Keratinocyte (primary cell): ENCODE data around the gene GKN2. TPM values are rescaled to one million over a fixed set of nuclear protein-coding genes. Genes with fewer than 3 reads are reported as not detected.

ENCODE experiments used
- DNase-seq: peaks from one replicate; pipeline ENCODE4 v3.0.0-alpha.2; 2011; ENCODE audit warnings: low read depth, missing footprints, low spot score
- FAIRE-seq: peaks from 2 replicates; lab custom pipeline; 2011; peaks lifted over from hg19 to GRCh38; lab: Jason Lieb, UNC
- H2AFZ ChIP-seq: 2 replicates; pipeline ENCODE4 v1.6.0; 2012; ENCODE audit warnings: low read length, control low read depth, inconsistent platforms; ENCODE audit not compliant: control insufficient read depth
- H3K27ac ChIP-seq: 2 replicates; pipeline ENCODE4 v1.5.1; 2011; ENCODE audit warnings: low read length; ENCODE audit not compliant: control insufficient read depth, insufficient read depth
- H3K27me3 ChIP-seq: 3 replicates; pipeline ENCODE4 v1.6.0; 2011; ENCODE audit warnings: low read length; ENCODE audit not compliant: control insufficient read depth, insufficient read depth; ENCODE audit errors: extremely low read depth
- H3K36me3 ChIP-seq, 2 experiments: 2 replicates in 1 of 2; 3 replicates in 1 of 2; pipeline ENCODE4 v1.5.1; 2011; ENCODE audit warnings: low read length in 2 of 2, mild to moderate bottlenecking in 1 of 2; ENCODE audit not compliant: control insufficient read depth in 2 of 2, insufficient read depth in 2 of 2; ENCODE audit errors: extremely low read depth in 1 of 2
- H3K4me1 ChIP-seq: 3 replicates; pipeline ENCODE4 v1.5.1; 2011; ENCODE audit warnings: low read length; ENCODE audit not compliant: control insufficient read depth, insufficient read depth; ENCODE audit errors: extremely low read depth
- H3K4me2 ChIP-seq: 3 replicates; pipeline ENCODE4 v1.6.0; 2011; ENCODE audit warnings: low read depth, low read length; ENCODE audit not compliant: control insufficient read depth, insufficient read depth; ENCODE audit errors: extremely low read depth
- H3K4me3 ChIP-seq, 3 experiments: fragments of 200-600 bp in 1 of 3; sonication (generic) in 1 of 3; 2 replicates in 2 of 3; 3 replicates in 1 of 3; pipeline ENCODE4 v1.5.1; 2011 to 2016; ENCODE audit warnings: low read length in 3 of 3, mild to moderate bottlenecking in 3 of 3, control low read depth in 2 of 3, inconsistent platforms in 1 of 3, low read depth in 1 of 3, mixed read lengths in 1 of 3, mixed run types in 1 of 3, moderate library complexity in 1 of 3; ENCODE audit not compliant: control insufficient read depth in 2 of 3, insufficient read depth in 2 of 3; ENCODE audit errors: extremely low read depth in 1 of 3
- H3K79me2 ChIP-seq: 2 replicates; pipeline ENCODE4 v1.6.0; 2012; ENCODE audit warnings: low read length; ENCODE audit not compliant: control insufficient read depth, insufficient read depth
- H3K9ac ChIP-seq: 3 replicates; pipeline ENCODE4 v1.6.0; 2011; ENCODE audit warnings: low read length; ENCODE audit not compliant: control insufficient read depth, insufficient read depth; ENCODE audit errors: extremely low read depth
- H3K9me1 ChIP-seq: 3 replicates; pipeline ENCODE4 v1.6.0; 2011; ENCODE audit warnings: low read length; ENCODE audit not compliant: control insufficient read depth, insufficient read depth; ENCODE audit errors: extremely low read depth
- H3K9me3 ChIP-seq: 2 replicates; pipeline ENCODE4 v1.5.1; 2012; ENCODE audit warnings: low read depth, low read length; ENCODE audit not compliant: control insufficient read depth
- H4K20me1 ChIP-seq: 3 replicates; pipeline ENCODE4 v1.6.0; 2011; ENCODE audit warnings: low read length; ENCODE audit not compliant: control insufficient read depth, insufficient read depth; ENCODE audit errors: extremely low read depth
- EZH2 ChIP-seq: IDR thresholded peaks from one replicate; pipeline ENCODE4 v1.6.1; 2012; ENCODE audit warnings: inconsistent platforms, mild to moderate bottlenecking, low read length, moderate library complexity
- dilution Hi-C: fragments of 300-500 bp; cut with MboI; formaldehyde crosslinking; loops from one replicate; pipeline ENCODE4 v1.7.0; 2020; ENCODE audit warnings: low sequenced_read_pairs; ENCODE audit not compliant: extremely low pct_ligation_motif_present
- polyA plus RNA-seq, 5 experiments: library from polyadenylated mRNA; depleted of rRNA in 3 of 5; stranded (reverse) in 3 of 5; stranded (forward) in 1 of 5; unstranded in 1 of 5; fragments of >200 nt; gene quantifications; 1 replicate in 1 of 5; 2 replicates in 3 of 5; 3 replicates in 1 of 5; pipeline versions ENCODE4 v1.2.1 to v1.2.3, GENCODE V29; 2011 to 2012; ENCODE audit warnings: missing spikeins in 2 of 5, low read depth in 1 of 5, low replicate concordance in 1 of 5
- TF ChIP-seq, protein P1 (sequence below), 3 experiments: IDR thresholded peaks in 1 of 3; conservative IDR thresholded peaks in 1 of 3; optimal IDR thresholded peaks in 1 of 3; 2 replicates in 2 of 3; 3 replicates in 1 of 3; pipeline versions ENCODE3 to v1.5.1; 2011; ENCODE audit warnings: low read length in 3 of 3, mild to moderate bottlenecking in 3 of 3, moderate library complexity in 2 of 3, control low read depth in 1 of 3, inconsistent platforms in 1 of 3; ENCODE audit not compliant: insufficient read depth in 2 of 3; ENCODE audit errors: extremely low read depth in 1 of 3

The GKN2 gene
- polyA plus RNA-seq, 1 donor (not counting 4 experiments of a cell fraction or from before 2014, with no cell fraction given): 0.08 TPM

DNA sequence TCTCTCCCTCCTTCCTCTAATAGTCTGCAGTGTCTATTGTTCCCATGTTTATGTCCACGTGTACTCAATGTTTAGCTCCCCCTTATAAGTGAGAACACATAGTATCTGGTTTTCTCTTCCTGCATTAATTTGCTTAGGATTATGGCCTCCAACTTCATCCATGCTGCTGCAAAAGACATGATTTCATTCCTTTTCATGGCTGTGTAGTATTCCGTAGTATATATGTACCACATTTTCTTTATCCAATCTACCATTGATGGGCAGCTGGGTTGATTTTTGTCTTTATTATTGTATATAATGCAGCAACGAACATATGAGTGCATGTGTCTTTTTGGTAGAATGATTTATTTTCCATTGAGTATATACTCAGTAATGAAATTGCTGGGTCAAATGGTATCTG lies 13.8 kb downstream of the GKN2 start:
- Histone ChIP-seq H3K79me2 (no peaks in the 10 kb centered on the region), H3K27ac (no peak overlapping the region), H3K27me3 (no peaks in the 10 kb centered on the region), H4K20me1 (no peaks in the 10 kb centered on the region), H3K4me2 (no peak overlapping the region), H3K36me3 (no peaks in the 10 kb centered on the region), H3K4me1 (peaks cover 43% of the 10 kb centered on the region), H3K9me3 (no peaks in the 10 kb centered on the region), H2AFZ (no peak overlapping the region), H3K9ac (no peak overlapping the region), H3K9me1 (no peaks in the 10 kb centered on the region), H3K4me3 (no peak overlapping the region)
- dilution Hi-C loops: no loop called here
- FAIRE-seq (no peak), DNase-seq (no peak)
- TF ChIP-seq, protein P1, sequence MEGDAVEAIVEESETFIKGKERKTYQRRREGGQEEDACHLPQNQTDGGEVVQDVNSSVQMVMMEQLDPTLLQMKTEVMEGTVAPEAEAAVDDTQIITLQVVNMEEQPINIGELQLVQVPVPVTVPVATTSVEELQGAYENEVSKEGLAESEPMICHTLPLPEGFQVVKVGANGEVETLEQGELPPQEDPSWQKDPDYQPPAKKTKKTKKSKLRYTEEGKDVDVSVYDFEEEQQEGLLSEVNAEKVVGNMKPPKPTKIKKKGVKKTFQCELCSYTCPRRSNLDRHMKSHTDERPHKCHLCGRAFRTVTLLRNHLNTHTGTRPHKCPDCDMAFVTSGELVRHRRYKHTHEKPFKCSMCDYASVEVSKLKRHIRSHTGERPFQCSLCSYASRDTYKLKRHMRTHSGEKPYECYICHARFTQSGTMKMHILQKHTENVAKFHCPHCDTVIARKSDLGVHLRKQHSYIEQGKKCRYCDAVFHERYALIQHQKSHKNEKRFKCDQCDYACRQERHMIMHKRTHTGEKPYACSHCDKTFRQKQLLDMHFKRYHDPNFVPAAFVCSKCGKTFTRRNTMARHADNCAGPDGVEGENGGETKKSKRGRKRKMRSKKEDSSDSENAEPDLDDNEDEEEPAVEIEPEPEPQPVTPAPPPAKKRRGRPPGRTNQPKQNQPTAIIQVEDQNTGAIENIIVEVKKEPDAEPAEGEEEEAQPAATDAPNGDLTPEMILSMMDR (optimal IDR thresholded peaks at IDR 0.05 in 1 of 3, IDR thresholded peaks at IDR 0.05 in 1 of 3, conservative IDR thresholded peaks at IDR 0.05 in 1 of 3; ENCODE audit: extremely low read depth in 1 of 3, insufficient read depth in 2 of 3, low read length in 3 of 3): no peak
- no peak for TF ChIP-seq EZH2

DNA sequence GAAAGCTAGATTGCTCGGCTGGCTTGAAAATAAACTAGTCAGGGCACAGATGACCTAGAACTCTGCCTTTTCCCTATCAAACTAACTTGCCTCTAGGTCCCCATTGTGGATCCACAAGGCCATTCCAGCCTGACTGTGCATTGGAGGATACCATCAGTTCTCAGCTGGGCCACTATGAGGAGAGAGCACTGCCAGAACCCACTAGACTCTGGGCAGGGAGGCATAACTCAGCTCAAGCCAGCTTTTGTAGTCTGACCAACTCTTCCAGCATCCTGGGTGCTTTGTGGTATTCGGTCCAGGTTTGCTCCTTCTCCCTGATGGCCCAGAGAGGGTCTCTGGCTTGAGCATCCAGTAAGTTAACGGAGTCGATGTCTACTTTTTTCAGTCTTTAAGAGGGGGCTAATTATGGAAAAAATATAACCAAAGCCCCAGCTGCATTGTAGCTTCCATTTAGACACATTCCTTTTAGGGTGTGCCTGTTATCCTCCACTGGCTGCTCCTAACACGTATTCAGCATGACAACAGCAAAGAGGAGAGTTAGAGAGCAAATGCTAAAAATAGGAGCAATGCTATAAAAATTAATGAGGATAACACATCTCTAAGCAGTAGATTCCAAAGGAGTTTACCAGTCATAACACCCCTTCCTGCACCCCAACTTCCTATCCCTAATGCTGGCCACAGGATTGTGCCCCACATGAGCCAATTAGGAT lies 15.2 kb downstream of the GKN2 start:
- no peak for FAIRE-seq
- Histone ChIP-seq H3K27me3 (no peaks in the 10 kb centered on the region), H4K20me1 (no peaks in the 10 kb centered on the region), H3K9me1 (no peaks in the 10 kb centered on the region), H3K4me3 (peak overlapping the region in 2 of 3 experiments; percentile 4 to 49), H3K9me3 (no peaks in the 10 kb centered on the region), H3K4me1 (peaks cover 43% of the 10 kb centered on the region), H3K36me3 (no peaks in the 10 kb centered on the region), H3K4me2 (peak overlapping the region; percentile 73), H2AFZ (peak overlapping the region; percentile 61), H3K79me2 (no peaks in the 10 kb centered on the region), H3K9ac (peak overlapping the region; percentile 38), H3K27ac (peak overlapping the region; percentile 70)
- TF ChIP-seq, protein P1 (optimal IDR thresholded peaks at IDR 0.05 in 1 of 3, IDR thresholded peaks at IDR 0.05 in 1 of 3, conservative IDR thresholded peaks at IDR 0.05 in 1 of 3; ENCODE audit: extremely low read depth in 1 of 3, insufficient read depth in 2 of 3, low read length in 3 of 3): no peak
- no peak for TF ChIP-seq EZH2
- dilution Hi-C loops: no loop called here
- no peak for DNase-seq
